ENCODE results near the gene MVK. TPM values are rescaled to one million over a fixed set of nuclear protein-coding genes. Genes with fewer than 3 reads are reported as not detected.

The MVK gene
- total RNA-seq, 1 experiment from 2014 or later: 28.9 TPM

DNA sequence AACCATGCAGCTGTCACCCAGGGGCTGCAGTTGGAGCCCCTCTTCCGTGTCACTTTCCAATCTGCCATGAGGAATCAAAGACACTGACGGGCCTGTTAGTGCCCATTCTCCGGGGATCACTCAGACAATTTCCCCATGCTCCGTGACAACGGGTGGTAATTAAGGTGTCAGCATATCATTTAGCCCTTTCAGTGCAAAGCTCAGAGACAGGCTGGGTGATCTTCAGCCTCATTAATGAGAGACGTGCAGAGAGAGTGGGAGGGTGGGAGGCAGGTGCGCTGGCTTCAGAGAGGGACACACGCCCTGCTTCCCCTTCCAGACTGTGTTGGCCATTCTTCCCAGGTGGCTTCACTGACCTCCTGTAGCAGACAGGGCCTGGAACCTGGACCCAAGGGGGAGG lies 58.7 kb downstream of the MVK start:
- ChIA-PET CTCF (interaction anchor here (0.6 kb wide), 1 partner anchor 210 kb away, joined by 4 read pairs; no protein-coding TSS in a partner anchor), POLR2A (no interaction called here)
- DNase-seq: no peak
- Mint-ChIP-seq H3K4me1 (ENCODE audit: low read depth, unreplicated experiment) (no peaks in the 10 kb centered on the region), H3K27me3 (ENCODE audit: insufficient read depth, unreplicated experiment) (no peaks in the 10 kb centered on the region), H3K36me3 (ENCODE audit: insufficient read depth, unreplicated experiment) (no peaks in the 10 kb centered on the region), H3K9me3 (ENCODE audit: unreplicated experiment) (no peaks in the 10 kb centered on the region), H3K27ac (ENCODE audit: unreplicated experiment) (no peak overlapping the region), H3K4me3 (ENCODE audit: unreplicated experiment) (no peak overlapping the region)
- intact Hi-C loops (cut with micrococcal nuclease; ENCODE audit: unreplicated experiment): no loop called here
- Histone ChIP-seq H3K9me3 (no peaks in the 10 kb centered on the region), H3K4me3 (ENCODE audit: low read depth, low read length) (no peak overlapping the region), H3K27me3 (replicated peaks; ENCODE audit: control insufficient read depth, insufficient read depth, low read length) (no peaks in the 10 kb centered on the region), H3K4me1 (no peaks in the 10 kb centered on the region), H3K36me3 (ENCODE audit: control insufficient read depth, insufficient read depth, low read length) (no peaks in the 10 kb centered on the region)
- TF ChIP-seq, protein P1, sequence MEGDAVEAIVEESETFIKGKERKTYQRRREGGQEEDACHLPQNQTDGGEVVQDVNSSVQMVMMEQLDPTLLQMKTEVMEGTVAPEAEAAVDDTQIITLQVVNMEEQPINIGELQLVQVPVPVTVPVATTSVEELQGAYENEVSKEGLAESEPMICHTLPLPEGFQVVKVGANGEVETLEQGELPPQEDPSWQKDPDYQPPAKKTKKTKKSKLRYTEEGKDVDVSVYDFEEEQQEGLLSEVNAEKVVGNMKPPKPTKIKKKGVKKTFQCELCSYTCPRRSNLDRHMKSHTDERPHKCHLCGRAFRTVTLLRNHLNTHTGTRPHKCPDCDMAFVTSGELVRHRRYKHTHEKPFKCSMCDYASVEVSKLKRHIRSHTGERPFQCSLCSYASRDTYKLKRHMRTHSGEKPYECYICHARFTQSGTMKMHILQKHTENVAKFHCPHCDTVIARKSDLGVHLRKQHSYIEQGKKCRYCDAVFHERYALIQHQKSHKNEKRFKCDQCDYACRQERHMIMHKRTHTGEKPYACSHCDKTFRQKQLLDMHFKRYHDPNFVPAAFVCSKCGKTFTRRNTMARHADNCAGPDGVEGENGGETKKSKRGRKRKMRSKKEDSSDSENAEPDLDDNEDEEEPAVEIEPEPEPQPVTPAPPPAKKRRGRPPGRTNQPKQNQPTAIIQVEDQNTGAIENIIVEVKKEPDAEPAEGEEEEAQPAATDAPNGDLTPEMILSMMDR (IDR thresholded peaks at IDR 0.05; ENCODE audit: insufficient read depth in 1 of 2, low read depth in 1 of 2, low read length in 1 of 2, severe bottlenecking in 1 of 2, unreplicated experiment in 1 of 2): no peak
- BruUV-seq (replicated peaks): no TSS peak

DNA sequence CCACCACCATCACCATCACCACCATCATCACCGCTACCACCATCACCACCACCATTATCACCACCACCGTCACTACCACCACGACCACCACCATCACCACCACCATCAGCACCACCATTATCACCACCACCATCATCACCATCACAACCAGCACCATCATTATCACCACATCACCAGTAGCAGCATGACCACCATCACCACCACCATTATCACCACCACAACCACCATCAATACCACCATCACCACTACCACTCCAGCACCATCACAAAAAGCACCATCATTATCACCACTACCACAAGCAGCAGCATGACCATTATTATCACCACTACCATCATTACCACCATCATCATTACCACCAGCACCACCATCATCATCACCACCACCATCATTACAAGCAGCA lies 62.1 kb downstream of the MVK start:
- TF ChIP-seq, protein P1 (IDR thresholded peaks at IDR 0.05; ENCODE audit: insufficient read depth in 1 of 2, low read depth in 1 of 2, low read length in 1 of 2, severe bottlenecking in 1 of 2, unreplicated experiment in 1 of 2): no peak
- Histone ChIP-seq H3K36me3 (ENCODE audit: control insufficient read depth, insufficient read depth, low read length) (no peaks in the 10 kb centered on the region), H3K4me3 (ENCODE audit: low read depth, low read length) (no peak overlapping the region), H3K4me1 (no peaks in the 10 kb centered on the region), H3K9me3 (no peaks in the 10 kb centered on the region), H3K27me3 (replicated peaks; ENCODE audit: control insufficient read depth, insufficient read depth, low read length) (no peaks in the 10 kb centered on the region)
- no peaks in the 10 kb centered on the region for H3K9me3 Mint-ChIP-seq (ENCODE audit: unreplicated experiment)
- BruUV-seq (replicated peaks): no TSS peak
- intact Hi-C loops (cut with micrococcal nuclease; ENCODE audit: unreplicated experiment): no loop called here
- no peak overlapping the region for H3K4me3 Mint-ChIP-seq (ENCODE audit: unreplicated experiment)
- no peaks in the 10 kb centered on the region for H3K36me3 Mint-ChIP-seq (ENCODE audit: insufficient read depth, unreplicated experiment)
- ChIA-PET POLR2A (no interaction called here), CTCF (no interaction called here)
- no peaks in the 10 kb centered on the region for H3K27me3 Mint-ChIP-seq (ENCODE audit: insufficient read depth, unreplicated experiment)
- no peak for DNase-seq
- no peak overlapping the region for H3K27ac Mint-ChIP-seq (ENCODE audit: unreplicated experiment)
- H3K4me1 Mint-ChIP-seq (ENCODE audit: low read depth, unreplicated experiment): no peaks in the 10 kb centered on the region

- Mint-ChIP-seq H3K27me3 (ENCODE audit: insufficient read depth, unreplicated experiment) (no peaks in the 10 kb centered on the region), H3K4me3 (ENCODE audit: unreplicated experiment) (no peak overlapping the region), H3K36me3 (ENCODE audit: insufficient read depth, unreplicated experiment) (no peaks in the 10 kb centered on the region), H3K27ac (ENCODE audit: unreplicated experiment) (no peak overlapping the region), H3K9me3 (ENCODE audit: unreplicated experiment) (no peaks in the 10 kb centered on the region), H3K4me1 (ENCODE audit: low read depth, unreplicated experiment) (no peaks in the 10 kb centered on the region)
- Histone ChIP-seq H3K4me1 (no peaks in the 10 kb centered on the region), H3K9me3 (no peaks in the 10 kb centered on the region), H3K4me3 (ENCODE audit: low read depth, low read length) (no peak overlapping the region), H3K36me3 (ENCODE audit: control insufficient read depth, insufficient read depth, low read length) (no peaks in the 10 kb centered on the region), H3K27me3 (replicated peaks; ENCODE audit: control insufficient read depth, insufficient read depth, low read length) (no peaks in the 10 kb centered on the region)
- TF ChIP-seq, protein P1 (IDR thresholded peaks at IDR 0.05; ENCODE audit: insufficient read depth in 1 of 2, low read depth in 1 of 2, low read length in 1 of 2, severe bottlenecking in 1 of 2, unreplicated experiment in 1 of 2): no peak
- no TSS peak for BruUV-seq (replicated peaks)
- POLR2A ChIA-PET: no interaction called here
- CTCF ChIA-PET: no interaction called here
- intact Hi-C loops (cut with micrococcal nuclease; ENCODE audit: unreplicated experiment): no loop called here
- no peak for DNase-seq
These were observed 63.8 kb downstream of the MVK start for GRCh38 chr12:109637348-109637747.

All from Caco-2 (cell line).